ENCODE measurements around the gene MICAL2.

MICAL2 gene

DNA sequence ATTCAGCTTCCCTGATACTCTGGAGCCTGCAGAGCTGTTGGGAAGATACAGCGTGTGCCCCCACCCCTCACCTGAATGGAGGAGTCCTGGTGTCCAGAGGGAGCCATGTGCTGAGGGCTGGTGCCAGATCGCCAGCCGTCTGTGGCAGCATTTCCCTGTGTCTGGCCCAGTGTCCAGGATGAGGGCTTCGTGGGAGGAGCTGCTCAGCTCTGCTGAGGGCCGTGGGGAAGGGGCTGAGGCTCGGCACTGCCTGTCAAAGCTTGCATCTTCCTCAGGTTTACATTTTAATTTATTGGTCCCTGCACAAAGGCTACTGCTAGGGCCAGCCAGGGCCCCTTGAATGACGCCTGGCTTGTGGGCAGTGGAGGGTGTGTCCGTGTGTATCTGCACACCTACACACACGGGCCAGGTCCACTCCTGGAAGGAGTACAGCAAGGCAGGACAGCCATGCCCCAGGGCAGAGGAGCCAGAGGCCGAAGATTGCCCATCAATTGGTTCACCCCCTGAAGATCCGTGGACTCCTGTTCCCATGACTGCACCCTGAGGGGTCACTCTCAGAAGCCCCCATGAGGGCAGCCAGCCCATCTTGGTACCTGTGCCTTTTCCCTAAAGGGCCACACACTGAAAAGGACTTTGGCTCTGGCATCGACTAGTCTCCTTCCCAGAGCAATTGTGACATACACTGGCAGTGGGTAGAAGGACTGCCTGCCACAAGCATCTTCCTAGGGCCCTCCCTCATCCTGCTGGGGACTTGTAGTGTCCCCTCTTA lies 159.2 kb downstream of the MICAL2 start:
- no peak for DNase-seq (ENCODE audit: low read depth in 1 of 2, low spot score in 1 of 2)
- no peak for TF ChIP-seq JUND (IDR thresholded peaks at IDR 0.05; ENCODE audit: low read depth)
- in situ Hi-C loops (cut with HindIII; ENCODE audit: low pct_unique_long_range_greater_than_20kb, low sequenced_read_pairs): no loop called here

DNA sequence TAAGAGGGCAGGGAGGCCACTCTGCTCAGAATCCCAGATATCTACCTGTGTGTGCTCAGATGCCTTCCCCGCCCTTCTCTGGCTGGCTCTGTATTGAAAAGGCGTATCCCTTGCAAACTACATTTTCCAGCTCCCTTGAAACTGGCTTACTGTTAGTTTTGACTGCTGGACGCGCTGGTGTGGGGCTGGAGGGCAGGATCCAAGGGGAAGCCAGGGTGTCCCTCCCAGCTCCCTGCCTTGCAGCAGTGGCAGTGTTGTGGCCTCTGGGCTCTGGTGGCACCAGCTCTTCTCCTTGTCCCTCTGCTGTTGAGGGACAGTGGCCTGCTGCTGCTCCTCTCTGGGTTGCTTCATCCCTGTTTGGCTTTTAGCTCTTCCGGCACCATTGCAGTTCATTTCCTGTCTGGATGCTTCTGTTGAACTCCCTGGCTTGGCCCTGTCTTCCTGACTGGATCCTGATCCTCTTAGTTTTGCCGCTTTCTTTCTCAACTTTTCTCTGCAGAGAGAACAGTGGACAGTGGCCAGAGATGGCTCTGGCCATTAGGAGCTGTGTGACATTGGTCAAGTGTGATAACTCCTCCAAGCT lies 159.9 kb downstream of the MICAL2 start:
- no peak for DNase-seq (ENCODE audit: low read depth in 1 of 2, low spot score in 1 of 2)
- in situ Hi-C loops (cut with HindIII; ENCODE audit: low pct_unique_long_range_greater_than_20kb, low sequenced_read_pairs): no loop called here
- TF ChIP-seq JUND (IDR thresholded peaks at IDR 0.05; ENCODE audit: low read depth): no peak

DNA sequence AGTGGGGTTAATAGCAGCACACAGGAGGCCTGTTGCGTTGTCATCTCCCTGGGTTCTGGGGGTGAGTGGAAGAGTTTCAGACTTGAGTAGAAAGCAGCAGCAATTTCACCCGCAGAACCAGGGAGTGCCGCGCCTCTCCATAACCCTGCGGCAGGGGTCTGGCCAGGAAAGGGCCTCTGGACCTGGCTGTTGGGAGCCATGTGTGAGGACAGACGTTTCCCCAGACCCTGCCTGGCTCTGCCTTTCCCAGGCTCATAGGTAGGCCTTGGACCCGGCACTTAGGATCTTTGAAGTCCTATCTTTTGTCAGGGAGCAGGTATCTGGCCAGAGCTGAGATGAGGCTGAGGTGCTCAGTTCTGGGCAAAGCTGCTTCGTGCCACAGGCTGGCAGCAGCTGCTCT lies 160.4 kb downstream of the MICAL2 start:
- in situ Hi-C loops (cut with HindIII; ENCODE audit: low pct_unique_long_range_greater_than_20kb, low sequenced_read_pairs): no loop called here
- no peak for DNase-seq (ENCODE audit: low read depth in 1 of 2, low spot score in 1 of 2)
- TF ChIP-seq JUND (IDR thresholded peaks at IDR 0.05; ENCODE audit: low read depth): no peak

DNA sequence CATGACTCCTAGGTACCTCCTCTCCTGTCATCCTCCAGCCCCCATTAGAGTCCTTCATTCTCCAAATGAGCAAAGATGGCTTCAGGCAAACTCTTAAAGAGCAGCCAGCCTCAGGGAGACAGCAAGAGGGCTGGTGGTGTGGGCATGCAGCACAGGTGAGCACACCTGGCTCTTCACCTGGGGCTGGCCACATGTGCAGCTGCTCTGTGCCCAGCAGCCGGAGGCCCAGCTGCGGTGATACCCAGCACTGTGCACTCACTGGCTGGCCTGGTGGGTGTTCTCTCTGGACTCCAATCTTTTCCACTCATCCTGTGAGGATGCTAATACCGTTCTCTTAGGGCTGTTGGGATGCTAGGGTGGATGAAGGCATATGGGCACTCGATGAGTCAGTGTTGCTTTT lies 160.9 kb downstream of the MICAL2 start:
- DNase-seq (ENCODE audit: low read depth in 1 of 2, low spot score in 1 of 2): no peak
- in situ Hi-C loops (cut with HindIII; ENCODE audit: low pct_unique_long_range_greater_than_20kb, low sequenced_read_pairs): no loop called here
- TF ChIP-seq JUND (IDR thresholded peaks at IDR 0.05; ENCODE audit: low read depth): no peak

DNA sequence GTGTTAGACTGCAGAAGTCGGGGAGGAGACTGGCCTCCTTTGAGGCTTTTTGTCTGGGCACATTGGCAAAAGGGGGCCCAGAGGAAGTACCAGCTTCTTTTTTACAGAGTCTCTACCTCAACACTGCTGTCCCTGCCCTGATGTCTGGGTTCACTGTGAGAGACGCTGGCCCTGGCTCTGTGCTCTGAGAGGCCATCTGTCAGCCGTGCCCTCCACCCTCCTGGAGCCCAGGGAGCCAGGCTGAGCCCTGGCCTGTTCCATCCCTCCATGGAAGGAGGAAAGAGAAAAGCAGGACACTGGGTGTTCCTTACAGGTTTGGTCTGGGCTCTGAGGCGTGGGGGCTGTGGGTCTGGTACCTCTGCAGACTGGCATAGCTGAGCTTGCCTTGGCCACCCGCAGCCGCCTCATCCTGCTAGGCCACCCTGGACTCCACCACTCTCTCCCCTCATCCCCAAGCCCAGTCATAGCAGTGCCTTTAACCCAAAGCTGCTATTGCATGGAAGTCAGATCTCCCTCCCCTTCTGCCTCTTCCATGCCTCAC lies 161.5 kb downstream of the MICAL2 start:
- in situ Hi-C loops (cut with HindIII; ENCODE audit: low pct_unique_long_range_greater_than_20kb, low sequenced_read_pairs): no loop called here
- no peak for TF ChIP-seq JUND (IDR thresholded peaks at IDR 0.05; ENCODE audit: low read depth)
- DNase-seq (ENCODE audit: low read depth in 1 of 2, low spot score in 1 of 2): no peak

DNA sequence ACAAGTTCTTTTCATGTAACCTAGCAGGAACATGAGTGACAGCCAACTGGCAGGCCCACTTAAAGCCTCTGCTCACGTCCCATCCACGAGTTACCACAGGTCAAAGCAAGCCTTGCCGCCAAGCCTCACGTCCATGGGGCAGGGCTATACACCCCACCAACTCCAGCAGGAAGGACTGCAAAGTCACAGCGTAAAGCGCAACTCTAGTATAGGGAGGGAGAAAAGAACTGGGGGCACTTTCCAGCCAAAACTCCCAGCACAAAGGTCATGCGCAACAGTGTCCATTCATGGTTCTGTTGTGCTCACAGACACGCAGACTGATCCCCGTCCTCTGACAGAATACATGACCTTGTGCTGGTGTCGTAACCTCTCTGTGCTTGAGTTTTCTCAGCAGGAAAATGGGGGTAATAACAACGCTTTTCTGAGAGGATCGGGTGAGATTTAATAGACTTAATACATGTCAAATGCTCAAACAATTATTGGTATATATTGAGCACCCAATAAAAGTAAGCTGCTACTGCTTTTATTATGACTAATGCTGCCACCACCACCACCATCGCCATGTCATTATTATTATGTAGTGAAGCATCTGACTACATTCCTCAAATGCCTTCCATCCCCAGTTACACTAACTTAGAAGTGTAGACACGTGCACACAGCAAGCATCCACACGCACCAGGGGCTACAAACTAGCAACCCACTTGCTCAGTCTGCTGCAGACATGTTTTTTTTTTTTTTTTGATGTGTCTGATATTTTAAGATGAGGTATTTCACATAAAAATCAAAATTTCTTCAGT lies 162.6 kb downstream of the MICAL2 start:
- DNase-seq (ENCODE audit: low read depth in 1 of 2, low spot score in 1 of 2): no peak
- in situ Hi-C loops (cut with HindIII; ENCODE audit: low pct_unique_long_range_greater_than_20kb, low sequenced_read_pairs): no loop called here
- TF ChIP-seq JUND (IDR thresholded peaks at IDR 0.05; ENCODE audit: low read depth): no peak

DNA sequence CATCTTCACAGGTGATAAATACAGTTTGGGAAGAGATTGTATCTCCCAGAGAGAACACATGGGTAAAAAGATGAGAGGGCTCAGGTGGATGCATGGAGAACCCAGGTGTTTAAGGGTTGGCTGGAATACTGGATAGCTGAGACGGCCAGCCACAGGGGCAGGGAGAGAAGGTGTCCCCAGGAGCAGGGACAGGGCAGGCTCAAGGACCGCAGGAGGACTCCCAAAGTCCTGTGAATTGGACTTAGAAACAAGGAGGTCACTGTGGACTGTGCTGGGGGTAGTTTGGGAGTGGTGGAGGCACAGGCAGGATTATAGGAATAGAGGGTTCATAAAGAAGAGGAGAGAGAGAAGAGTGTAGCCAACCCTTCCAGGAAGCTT lies 163.2 kb downstream of the MICAL2 start:
- DNase-seq (ENCODE audit: low read depth in 1 of 2, low spot score in 1 of 2): no peak
- no peak for TF ChIP-seq JUND (IDR thresholded peaks at IDR 0.05; ENCODE audit: low read depth)
- in situ Hi-C loops (cut with HindIII; ENCODE audit: low pct_unique_long_range_greater_than_20kb, low sequenced_read_pairs): no loop called here

DNA sequence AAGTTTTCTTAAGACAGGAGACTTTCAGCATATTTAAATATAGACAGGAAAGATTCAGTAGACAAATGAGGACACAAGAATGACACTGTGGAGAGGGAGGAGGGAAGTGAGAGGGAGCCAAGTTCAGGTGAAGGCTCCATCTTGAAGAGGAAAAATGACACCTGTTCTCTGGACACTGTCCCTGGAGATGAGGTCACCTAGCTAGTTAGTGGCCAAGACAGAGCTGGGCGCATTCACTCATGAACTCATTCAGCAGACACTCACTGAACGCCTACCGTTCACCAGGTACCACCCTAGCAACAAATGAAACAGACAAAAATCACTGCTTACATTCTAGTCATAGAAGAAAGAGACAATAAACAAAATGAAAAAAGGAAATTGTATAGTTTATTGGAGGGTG lies 163.7 kb downstream of the MICAL2 start:
- DNase-seq (ENCODE audit: low read depth in 1 of 2, low spot score in 1 of 2): no peak
- TF ChIP-seq JUND (IDR thresholded peaks at IDR 0.05; ENCODE audit: low read depth): no peak
- in situ Hi-C loops (cut with HindIII; ENCODE audit: low pct_unique_long_range_greater_than_20kb, low sequenced_read_pairs): no loop called here

DNA sequence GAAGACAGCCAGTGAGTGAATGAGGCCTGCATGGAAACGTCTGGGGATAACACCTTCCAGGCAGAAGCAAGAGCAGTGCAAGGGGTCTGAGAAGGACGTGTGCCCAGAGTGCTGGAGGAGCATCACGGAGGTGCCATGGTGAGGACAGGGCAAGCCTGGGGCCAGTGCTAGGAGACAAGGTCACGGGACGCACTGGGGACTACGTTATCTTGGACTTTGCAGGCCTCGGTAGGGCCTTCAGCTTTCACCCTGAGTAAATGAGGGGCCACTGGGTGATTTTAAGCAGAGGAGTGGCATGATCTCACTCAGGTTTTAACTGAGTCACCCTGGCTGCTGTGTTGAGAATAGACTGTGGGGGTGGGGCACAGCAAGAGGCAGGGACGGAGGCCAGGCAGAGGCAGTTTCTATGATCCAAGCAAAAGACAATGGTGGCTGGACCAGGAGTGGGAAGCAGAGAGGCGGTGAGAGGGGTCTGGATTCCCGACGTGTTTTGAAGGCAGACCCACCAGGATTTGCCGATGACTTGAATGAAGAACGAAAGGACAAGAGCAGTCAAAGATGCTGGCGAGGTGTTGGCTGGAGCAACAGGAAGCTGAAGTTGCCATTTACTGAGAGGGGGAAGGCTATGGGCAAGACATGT lies 164.3 kb downstream of the MICAL2 start:
- in situ Hi-C loops (cut with HindIII; ENCODE audit: low pct_unique_long_range_greater_than_20kb, low sequenced_read_pairs): no loop called here
- no peak for TF ChIP-seq JUND (IDR thresholded peaks at IDR 0.05; ENCODE audit: low read depth)
- no peak for DNase-seq (ENCODE audit: low read depth in 1 of 2, low spot score in 1 of 2)

DNA sequence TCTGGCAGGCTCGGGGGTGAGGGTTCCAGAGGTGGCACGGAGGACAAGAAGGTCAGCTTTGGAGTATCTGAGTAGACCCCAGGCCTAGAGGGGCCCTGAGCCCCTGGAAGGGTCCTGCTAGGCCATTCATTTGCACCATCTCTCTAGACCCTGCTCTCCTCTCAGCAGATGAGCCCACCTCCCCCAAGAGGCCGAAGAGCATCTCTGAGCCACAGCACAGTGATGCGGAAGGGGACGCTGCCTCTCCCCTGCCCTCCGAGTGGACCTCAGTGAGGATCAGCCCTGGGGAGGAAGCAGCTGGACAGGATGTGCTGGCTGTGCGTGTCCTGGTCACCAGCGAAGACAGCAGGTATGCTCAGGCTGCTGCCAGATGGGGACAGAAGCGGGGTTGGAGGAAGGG lies 165.4 kb downstream of the MICAL2 start:
- no peak for TF ChIP-seq JUND (IDR thresholded peaks at IDR 0.05; ENCODE audit: low read depth)
- no peak for DNase-seq (ENCODE audit: low read depth in 1 of 2, low spot score in 1 of 2)
- in situ Hi-C loops (cut with HindIII; ENCODE audit: low pct_unique_long_range_greater_than_20kb, low sequenced_read_pairs): no loop called here

DNA sequence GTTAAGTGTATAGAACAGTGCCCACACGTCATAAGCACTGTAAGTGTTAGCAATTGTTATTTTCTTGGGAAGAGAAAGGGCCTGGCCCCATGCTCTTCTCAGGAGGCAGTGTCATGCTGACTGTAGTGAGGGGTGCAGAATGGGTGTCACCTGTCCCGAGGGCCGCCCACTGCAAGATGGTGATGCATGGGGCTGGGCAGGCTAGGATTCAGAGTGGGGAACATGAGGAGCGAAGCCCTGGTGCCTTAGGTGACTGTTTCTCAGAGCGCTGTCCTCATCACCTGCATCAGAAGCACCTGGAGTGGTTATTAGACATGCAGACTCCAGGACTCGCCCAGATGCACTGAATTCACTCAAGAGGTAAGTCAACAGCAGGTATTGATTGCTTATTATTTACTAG lies 166.0 kb downstream of the MICAL2 start:
- in situ Hi-C loops (cut with HindIII; ENCODE audit: low pct_unique_long_range_greater_than_20kb, low sequenced_read_pairs): no loop called here
- TF ChIP-seq JUND (IDR thresholded peaks at IDR 0.05; ENCODE audit: low read depth): no peak
- no peak for DNase-seq (ENCODE audit: low read depth in 1 of 2, low spot score in 1 of 2)

DNA sequence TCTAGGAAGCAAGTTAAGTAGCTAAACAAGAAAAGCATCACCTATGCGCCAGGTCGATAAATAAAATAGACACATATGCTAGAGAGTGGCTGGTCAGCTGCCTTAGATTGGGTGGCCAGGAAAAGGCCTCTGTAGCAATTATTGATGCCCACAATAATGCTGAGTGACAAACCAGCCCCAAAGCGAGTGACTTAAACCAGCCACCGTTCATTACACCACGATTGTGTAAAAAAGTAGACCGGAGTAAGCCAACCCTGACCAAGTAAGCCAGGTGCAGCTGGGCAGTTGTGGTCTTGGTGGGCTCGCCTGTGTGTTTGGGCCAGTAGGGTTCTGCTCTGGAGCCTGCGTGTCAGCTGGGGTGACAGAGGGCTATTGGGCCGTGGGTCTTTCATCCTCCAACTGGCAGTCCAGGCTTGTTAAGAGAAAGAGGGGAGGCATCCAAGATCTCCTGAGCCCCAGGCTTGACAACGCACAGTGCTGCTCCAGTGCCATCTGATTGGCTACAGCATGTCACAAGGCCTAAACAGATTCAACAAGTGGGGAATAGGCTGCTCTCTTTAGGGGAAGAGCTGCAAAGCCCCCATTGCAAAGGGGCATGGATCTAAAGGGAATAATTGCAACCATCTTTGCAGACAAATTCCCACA lies 166.6 kb downstream of the MICAL2 start:
- DNase-seq (ENCODE audit: low read depth in 1 of 2, low spot score in 1 of 2): no peak
- TF ChIP-seq JUND (IDR thresholded peaks at IDR 0.05; ENCODE audit: low read depth): no peak
- in situ Hi-C loops (cut with HindIII; ENCODE audit: low pct_unique_long_range_greater_than_20kb, low sequenced_read_pairs): no loop called here

Measured in T47D (cell line).